Memory B cell (primary cell): Measurements from ENCODE around the gene SFMBT1.

Source experiments
- ATAC-seq: fragments of 150-1000 bp; cut with Tn5 transposase; 2 replicates; pipeline ENCODE4 v1.10.0; 2021; ENCODE audit warnings: low read depth, mild to moderate bottlenecking, moderate library complexity
- DNase-seq, 2 donors: peaks; one replicate each; pipeline ENCODE4 v3.0.0; 2022; ENCODE audit warnings: low spot score in 2 of 2
- H3K27ac Mint-ChIP-seq: one replicate; pipeline ENCODE4 v1.8.0; 2022; ENCODE audit warnings: mild to moderate bottlenecking, moderate library complexity, mixed read lengths
- H3K27me3 Mint-ChIP-seq: one replicate; pipeline ENCODE4 v1.8.0; 2022; ENCODE audit warnings: mixed read lengths
- H3K36me3 Mint-ChIP-seq: one replicate; pipeline ENCODE4 v1.8.0; 2022; ENCODE audit warnings: mild to moderate bottlenecking, mixed read lengths
- H3K4me1 Mint-ChIP-seq: one replicate; pipeline ENCODE4 v1.8.0; 2022; ENCODE audit warnings: mixed read lengths
- H3K4me3 Mint-ChIP-seq: one replicate; pipeline ENCODE4 v1.8.0; 2022; ENCODE audit warnings: mild to moderate bottlenecking, moderate library complexity, mixed read lengths
- H3K9me3 Mint-ChIP-seq: one replicate; pipeline ENCODE4 v1.8.0; 2022; ENCODE audit warnings: mixed read lengths

Gene SFMBT1

GRCh38 chr3:52892625-52893311, 153.1 kb downstream of the SFMBT1 start:
- H3K4me1 Mint-ChIP-seq = peaks cover 51% of the 10 kb centered on the region
- peak overlapping the region; percentile 91 for H3K27ac Mint-ChIP-seq
- H3K36me3 Mint-ChIP-seq = peaks cover 5% of the 10 kb centered on the region
- H3K9me3 Mint-ChIP-seq = no peaks in the 10 kb centered on the region
- H3K4me3 Mint-ChIP-seq = peak overlapping the region; percentile 78
- DNase-seq (peak in 1 of 2 donors; percentile 10), ATAC-seq (peak; percentile 17)
- no peaks in the 10 kb centered on the region for H3K27me3 Mint-ChIP-seq

GRCh38 chr3:52892290-52892624, 153.6 kb downstream of the SFMBT1 start:
- ATAC-seq = no peak
- Mint-ChIP-seq H3K9me3 (no peaks in the 10 kb centered on the region), H3K4me3 (peak overlapping the region; percentile 78), H3K4me1 (peaks cover 51% of the 10 kb centered on the region), H3K27ac (peak overlapping the region; percentile 91), H3K27me3 (no peaks in the 10 kb centered on the region), H3K36me3 (peaks cover 5% of the 10 kb centered on the region)
- no peak for DNase-seq

- Mint-ChIP-seq H3K9me3 (no peaks in the 10 kb centered on the region), H3K4me3 (no peak overlapping the region), H3K27ac (peak overlapping the region; percentile 11), H3K36me3 (peaks cover 7% of the 10 kb centered on the region), H3K27me3 (no peaks in the 10 kb centered on the region), H3K4me1 (peaks cover 48% of the 10 kb centered on the region)
- DNase-seq (peak in 1 of 2 donors; percentile 28), ATAC-seq (peak; percentile 82)
Observed at GRCh38 chr3:52891615-52892081, 154.2 kb downstream of the SFMBT1 start.

GRCh38 chr3:52891164-52891563, 154.7 kb downstream of the SFMBT1 start:
- DNase-seq (no peak), ATAC-seq (no peak)
- no peaks in the 10 kb centered on the region for H3K27me3 Mint-ChIP-seq
- peaks cover 45% of the 10 kb centered on the region for H3K4me1 Mint-ChIP-seq
- H3K36me3 Mint-ChIP-seq = peaks cover 7% of the 10 kb centered on the region
- no peak overlapping the region for H3K4me3 Mint-ChIP-seq
- H3K9me3 Mint-ChIP-seq = no peaks in the 10 kb centered on the region
- peak overlapping the region; percentile 11 for H3K27ac Mint-ChIP-seq

- H3K4me1 Mint-ChIP-seq = peaks cover 41% of the 10 kb centered on the region
- ATAC-seq = no peak
Observed at GRCh38 chr3:52890735-52891134, 155.1 kb downstream of the SFMBT1 start.

GRCh38 chr3:52889901-52890300, 156.0 kb downstream of the SFMBT1 start:
- no peak overlapping the region for H3K27ac Mint-ChIP-seq
- no peaks in the 10 kb centered on the region for H3K9me3 Mint-ChIP-seq
- no peaks in the 10 kb centered on the region for H3K27me3 Mint-ChIP-seq
- no peak overlapping the region for H3K4me3 Mint-ChIP-seq
- peaks cover 35% of the 10 kb centered on the region for H3K4me1 Mint-ChIP-seq
- H3K36me3 Mint-ChIP-seq = peaks cover 17% of the 10 kb centered on the region
- ATAC-seq (no peak), DNase-seq (no peak)

More at GRCh38 chr3:52890735-52891134, 155.1 kb downstream of the SFMBT1 start:
- peaks cover 10% of the 10 kb centered on the region for H3K36me3 Mint-ChIP-seq
- no peak overlapping the region for H3K4me3 Mint-ChIP-seq
- H3K27ac Mint-ChIP-seq = no peak overlapping the region
- DNase-seq = no peak
- H3K9me3 Mint-ChIP-seq = no peaks in the 10 kb centered on the region
- no peaks in the 10 kb centered on the region for H3K27me3 Mint-ChIP-seq

- no peaks in the 10 kb centered on the region for H3K9me3 Mint-ChIP-seq
- ATAC-seq (no peak), DNase-seq (no peak)
- peaks cover 19% of the 10 kb centered on the region for H3K36me3 Mint-ChIP-seq
- no peaks in the 10 kb centered on the region for H3K27me3 Mint-ChIP-seq
- H3K4me1 Mint-ChIP-seq = peaks cover 18% of the 10 kb centered on the region
- H3K4me3 Mint-ChIP-seq = no peak overlapping the region
- no peak overlapping the region for H3K27ac Mint-ChIP-seq
Observed at GRCh38 chr3:52887166-52887565, 158.7 kb downstream of the SFMBT1 start.

- H3K36me3 Mint-ChIP-seq = peaks cover 22% of the 10 kb centered on the region
- peaks cover 15% of the 10 kb centered on the region for H3K4me1 Mint-ChIP-seq
- DNase-seq = no peak
- no peak overlapping the region for H3K4me3 Mint-ChIP-seq
- ATAC-seq = no peak
- no peak overlapping the region for H3K27ac Mint-ChIP-seq
- H3K9me3 Mint-ChIP-seq = no peaks in the 10 kb centered on the region
- no peaks in the 10 kb centered on the region for H3K27me3 Mint-ChIP-seq
Observed at GRCh38 chr3:52886049-52886730, 159.7 kb downstream of the SFMBT1 start.

- ATAC-seq (no peak), DNase-seq (no peak)
- Mint-ChIP-seq H3K27me3 (no peaks in the 10 kb centered on the region), H3K4me1 (peaks cover 8% of the 10 kb centered on the region), H3K9me3 (no peaks in the 10 kb centered on the region), H3K4me3 (no peak overlapping the region), H3K36me3 (peaks cover 21% of the 10 kb centered on the region), H3K27ac (no peak overlapping the region)
Observed at GRCh38 chr3:52882377-52882776, 163.5 kb downstream of the SFMBT1 start.

- H3K27ac Mint-ChIP-seq = no peak overlapping the region
- DNase-seq (no peak), ATAC-seq (no peak)
- H3K4me3 Mint-ChIP-seq = no peak overlapping the region
- H3K4me1 Mint-ChIP-seq = peaks cover 11% of the 10 kb centered on the region
- H3K9me3 Mint-ChIP-seq = no peaks in the 10 kb centered on the region
- H3K27me3 Mint-ChIP-seq = no peaks in the 10 kb centered on the region
- H3K36me3 Mint-ChIP-seq = peaks cover 21% of the 10 kb centered on the region
Observed at GRCh38 chr3:52881871-52882270, 164.0 kb downstream of the SFMBT1 start.

GRCh38 chr3:52880474-52880873, 165.4 kb downstream of the SFMBT1 start:
- H3K36me3 Mint-ChIP-seq = peaks cover 14% of the 10 kb centered on the region
- peaks cover 17% of the 10 kb centered on the region for H3K4me1 Mint-ChIP-seq
- DNase-seq (no peak), ATAC-seq (no peak)
- no peak overlapping the region for H3K27ac Mint-ChIP-seq
- H3K27me3 Mint-ChIP-seq = no peaks in the 10 kb centered on the region
- no peaks in the 10 kb centered on the region for H3K9me3 Mint-ChIP-seq
- H3K4me3 Mint-ChIP-seq = no peak overlapping the region

- H3K27me3 Mint-ChIP-seq = no peaks in the 10 kb centered on the region
- ATAC-seq (no peak), DNase-seq (no peak)
- H3K27ac Mint-ChIP-seq = no peak overlapping the region
- peaks cover 20% of the 10 kb centered on the region for H3K4me1 Mint-ChIP-seq
- no peak overlapping the region for H3K4me3 Mint-ChIP-seq
- no peaks in the 10 kb centered on the region for H3K9me3 Mint-ChIP-seq
- H3K36me3 Mint-ChIP-seq = peaks cover 11% of the 10 kb centered on the region
Observed at GRCh38 chr3:52880047-52880446, 165.8 kb downstream of the SFMBT1 start.

GRCh38 chr3:52879581-52879980, 166.3 kb downstream of the SFMBT1 start:
- DNase-seq = no peak
- ATAC-seq = no peak
- Mint-ChIP-seq H3K27ac (no peak overlapping the region), H3K4me1 (peaks cover 21% of the 10 kb centered on the region), H3K9me3 (no peaks in the 10 kb centered on the region), H3K27me3 (no peaks in the 10 kb centered on the region), H3K36me3 (peaks cover 9% of the 10 kb centered on the region), H3K4me3 (no peak overlapping the region)

GRCh38 chr3:52879090-52879489, 166.8 kb downstream of the SFMBT1 start:
- ATAC-seq = no peak
- Mint-ChIP-seq H3K4me3 (no peak overlapping the region), H3K27me3 (no peaks in the 10 kb centered on the region), H3K27ac (no peak overlapping the region), H3K4me1 (peaks cover 21% of the 10 kb centered on the region), H3K36me3 (peaks cover 9% of the 10 kb centered on the region), H3K9me3 (no peaks in the 10 kb centered on the region)
- no peak for DNase-seq

GRCh38 chr3:52877085-52877484, 168.8 kb downstream of the SFMBT1 start:
- Mint-ChIP-seq H3K4me1 (peaks cover 17% of the 10 kb centered on the region), H3K27me3 (no peaks in the 10 kb centered on the region), H3K9me3 (no peaks in the 10 kb centered on the region), H3K36me3 (peaks cover 8% of the 10 kb centered on the region), H3K27ac (no peak overlapping the region), H3K4me3 (no peak overlapping the region)
- ATAC-seq = no peak
- no peak for DNase-seq
